ENCODE measurements around the gene MMAA.
"Not testable (repeated sequence)": the region's sequence is repeated elsewhere in the genome, so short reads cannot be mapped to it uniquely, and the experiment has no call there.

Gene MMAA

GRCh38 chr4:145618932-145619638 lies at the start of gene MMAA:
Gene MMAA, plus strand, starts transcription at chr4:145619385. Its CDS starts 19,755 bp downstream, at chr4:145639140.
- peak; percentile 85 for DNase-seq (ENCODE audit: extremely low read depth, low read depth)
- peak; percentile 51 for TF ChIP-seq CTCF (IDR thresholded peaks at IDR 0.05; ENCODE audit: low read depth, low read length)

- DNase-seq (ENCODE audit: extremely low read depth, low read depth) = not testable (repeated sequence)
These were observed 44.6 kb upstream of the MMAA start for GRCh38 chr4:145574546-145574945.

GRCh38 chr4:145580906-145581305 lies 38.3 kb upstream of the MMAA start:
- no peak for DNase-seq (ENCODE audit: extremely low read depth, low read depth)
- TF ChIP-seq CTCF (IDR thresholded peaks at IDR 0.05; ENCODE audit: low read depth, low read length) = no peak

DNA sequence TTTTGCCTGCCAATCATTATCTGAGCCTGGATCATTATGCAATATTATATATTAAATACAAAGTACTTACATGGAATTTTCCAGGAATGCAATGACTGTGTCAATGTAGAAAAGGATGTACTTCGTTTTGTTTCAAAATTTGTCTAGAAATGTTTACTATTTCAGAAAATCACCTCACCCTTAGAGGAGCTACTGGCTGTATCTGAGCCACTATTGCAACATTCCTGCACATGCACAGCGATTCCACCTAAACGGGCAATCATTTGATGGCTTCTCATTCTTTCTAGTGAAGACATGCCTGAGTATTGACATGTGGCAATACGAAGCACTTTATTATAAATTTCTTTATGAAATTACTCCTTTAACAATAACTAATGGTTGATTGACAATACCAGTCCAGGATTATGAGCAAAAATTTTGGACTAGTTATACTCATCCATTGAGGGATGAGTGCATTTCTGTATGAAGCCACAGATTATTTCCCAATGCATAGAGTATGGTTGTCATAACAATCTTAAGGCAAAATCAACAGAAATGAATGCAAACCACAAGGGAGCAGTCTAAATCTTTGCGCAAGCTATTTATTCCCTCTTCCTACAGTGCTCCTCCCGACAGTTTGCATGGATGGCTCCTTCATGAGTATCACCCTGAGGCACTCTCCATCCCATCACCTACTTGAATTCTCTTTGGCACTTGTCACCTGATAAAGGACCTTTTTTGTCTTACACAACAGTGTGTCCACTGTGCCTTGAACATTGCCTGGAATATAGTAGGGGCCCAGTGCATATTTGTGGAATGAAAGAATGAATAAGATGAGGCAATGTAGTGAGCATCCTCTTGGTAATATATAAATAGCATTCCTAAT lies 35.8 kb upstream of the MMAA start:
- no peak for TF ChIP-seq CTCF (IDR thresholded peaks at IDR 0.05; ENCODE audit: low read depth, low read length)
- DNase-seq (ENCODE audit: extremely low read depth, low read depth) = no peak

DNA sequence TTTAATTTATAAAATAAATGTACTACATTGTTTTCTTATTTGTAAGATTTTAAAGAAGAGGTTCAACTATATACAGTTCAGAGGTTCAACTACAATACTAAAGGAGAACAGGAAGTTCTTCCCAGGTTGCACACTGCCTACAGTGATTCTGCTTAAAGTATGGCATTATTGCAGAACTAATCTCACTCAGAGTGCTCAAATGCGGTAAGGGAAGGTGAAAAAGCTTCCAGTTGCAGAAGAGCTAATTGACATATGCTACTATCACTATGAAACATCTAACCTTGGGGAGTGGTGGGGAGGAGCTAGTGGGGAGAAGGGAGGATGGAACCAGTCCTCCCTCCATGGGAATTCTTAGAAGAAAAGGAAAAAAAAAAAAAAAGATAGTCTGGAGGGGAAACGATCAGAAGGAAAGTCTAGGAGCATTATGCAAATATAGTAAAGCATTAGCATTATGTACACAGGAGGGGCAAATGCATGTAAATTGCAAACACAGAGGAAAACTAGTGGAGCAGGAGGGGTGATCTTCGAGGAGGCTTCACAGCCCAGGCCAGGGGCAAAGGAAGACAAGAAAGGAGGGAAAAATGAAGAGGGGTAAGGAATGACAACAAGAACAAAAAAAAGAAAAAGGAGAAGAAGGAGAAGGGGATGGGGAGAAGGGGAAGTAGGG lies 32.0 kb upstream of the MMAA start:
- no peak for DNase-seq (ENCODE audit: extremely low read depth, low read depth)
- no peak for TF ChIP-seq CTCF (IDR thresholded peaks at IDR 0.05; ENCODE audit: low read depth, low read length)

- not testable (repeated sequence) for DNase-seq (ENCODE audit: extremely low read depth, low read depth)
These were observed 29.8 kb upstream of the MMAA start for GRCh38 chr4:145589381-145589780.

GRCh38 chr4:145589916-145590702 lies 29.1 kb upstream of the MMAA start:
- DNase-seq (ENCODE audit: extremely low read depth, low read depth) = no peak
- no peak for TF ChIP-seq CTCF (IDR thresholded peaks at IDR 0.05; ENCODE audit: low read depth, low read length)
